ENCODE data around the gene ZNF474. TPM values are rescaled to one million over a fixed set of nuclear protein-coding genes. Genes with fewer than 3 reads are reported as not detected.

ZNF474 gene
- total RNA-seq, 1 donor from 2014 or later = not detected

GRCh38 chr5:122112063-122112462 is 17.3 kb upstream of the ZNF474 start:
- DNase-seq = no peak
- no peaks in the 10 kb centered on the region for H3K27me3 ChIP-seq

DNA sequence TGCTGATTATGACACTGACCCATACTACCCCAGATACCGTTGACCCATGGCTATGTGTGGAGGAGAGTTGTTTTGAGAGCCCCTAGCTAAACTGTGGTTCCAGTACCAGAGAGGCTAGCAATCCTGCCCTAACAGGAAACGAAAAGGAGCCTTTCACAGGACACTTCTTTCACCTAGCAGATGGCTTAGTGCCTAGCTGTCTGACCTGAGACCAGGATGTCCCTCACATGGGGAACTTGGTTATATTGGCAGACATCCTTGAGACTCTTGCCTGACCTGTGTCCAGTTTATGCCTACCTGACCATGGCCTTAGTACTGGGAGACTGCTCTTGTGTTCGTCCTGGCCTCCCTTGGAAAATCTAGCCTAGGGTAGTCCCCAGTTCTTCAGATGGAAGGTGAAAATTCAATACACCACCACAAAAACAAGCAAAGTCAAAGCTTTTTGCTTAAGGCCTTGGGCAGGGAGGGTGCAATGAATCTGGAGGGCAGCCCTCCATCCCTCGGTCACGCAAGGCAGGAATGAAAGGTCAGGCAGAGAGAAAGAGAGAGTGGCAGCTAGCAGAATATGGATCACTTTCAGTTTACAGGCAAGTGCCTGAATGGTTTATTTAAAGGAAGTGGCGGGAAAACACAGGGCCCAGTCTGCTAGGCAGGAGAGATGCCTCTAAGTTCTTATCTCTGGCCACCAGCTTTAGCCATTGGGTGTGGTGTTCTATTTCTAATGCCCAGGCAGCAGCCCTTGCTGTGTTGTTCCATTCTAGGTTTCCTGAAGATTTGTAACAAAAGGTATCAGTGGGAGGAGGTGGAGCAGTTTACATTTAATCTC is 16.4 kb upstream of the ZNF474 start:
- DNase-seq (no peak), ATAC-seq (peak; percentile 26)
- intact Hi-C loops (cut with DNase I) = no loop called here
- H3K9me3 ChIP-seq = no peaks in the 10 kb centered on the region
- H3K27me3 ChIP-seq = no peaks in the 10 kb centered on the region
- no peaks in the 10 kb centered on the region for H3K36me3 ChIP-seq
- H3K27ac ChIP-seq = no peak overlapping the region
- no peak for TF ChIP-seq CTCF (IDR thresholded peaks at IDR 0.05)
- no peak overlapping the region for H3K4me3 ChIP-seq
- H3K4me1 ChIP-seq = no peaks in the 10 kb centered on the region

More at GRCh38 chr5:122112063-122112462, 17.3 kb upstream of the ZNF474 start:
- no peaks in the 10 kb centered on the region for H3K4me1 ChIP-seq
- no peak overlapping the region for H3K27ac ChIP-seq
- no peak for ATAC-seq
- TF ChIP-seq CTCF (IDR thresholded peaks at IDR 0.05) = no peak
- no peaks in the 10 kb centered on the region for H3K9me3 ChIP-seq
- intact Hi-C loops (cut with DNase I) = no loop called here
- no peak overlapping the region for H3K4me3 ChIP-seq
- H3K36me3 ChIP-seq = no peaks in the 10 kb centered on the region

DNA sequence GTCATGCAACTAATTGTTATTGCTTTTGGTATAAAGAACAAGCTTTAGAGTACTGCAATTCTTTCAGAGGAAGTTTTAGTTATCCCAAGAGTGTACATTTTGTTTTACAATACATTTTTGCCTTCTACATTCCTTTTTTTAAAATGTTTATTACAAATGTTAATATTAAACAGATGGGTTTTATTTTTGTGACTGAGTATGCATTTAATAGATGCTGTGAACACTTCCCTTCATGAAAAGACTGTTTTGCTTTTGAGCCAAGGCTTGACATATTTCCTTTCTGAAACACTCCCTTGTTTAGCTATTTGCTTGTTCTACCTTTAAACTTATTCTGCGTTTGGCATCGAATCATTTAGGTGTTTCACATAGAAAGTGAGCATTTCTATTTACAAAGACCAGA is 14.8 kb upstream of the ZNF474 start:
- no peaks in the 10 kb centered on the region for H3K36me3 ChIP-seq
- H3K4me1 ChIP-seq = no peaks in the 10 kb centered on the region
- DNase-seq (no peak), ATAC-seq (no peak)
- H3K27me3 ChIP-seq = no peaks in the 10 kb centered on the region
- no peak for TF ChIP-seq CTCF (IDR thresholded peaks at IDR 0.05)
- no peaks in the 10 kb centered on the region for H3K9me3 ChIP-seq
- H3K4me3 ChIP-seq = no peak overlapping the region
- no peak overlapping the region for H3K27ac ChIP-seq
- intact Hi-C loops (cut with DNase I) = no loop called here

- TF ChIP-seq CTCF (IDR thresholded peaks at IDR 0.05) = no peak
- Histone ChIP-seq H3K36me3 (no peaks in the 10 kb centered on the region), H3K27me3 (no peaks in the 10 kb centered on the region), H3K27ac (no peak overlapping the region), H3K4me1 (no peaks in the 10 kb centered on the region), H3K9me3 (no peaks in the 10 kb centered on the region), H3K4me3 (no peak overlapping the region)
- intact Hi-C loops (cut with DNase I) = no loop called here
- ATAC-seq (no peak), DNase-seq (no peak)
Observed at GRCh38 chr5:122118356-122118948, 10.9 kb upstream of the ZNF474 start.

- no peak overlapping the region for H3K4me3 ChIP-seq
- DNase-seq = no peak
- H3K9me3 ChIP-seq = no peaks in the 10 kb centered on the region
- intact Hi-C loops (cut with DNase I) = no loop called here
- TF ChIP-seq CTCF (IDR thresholded peaks at IDR 0.05) = no peak
- no peak overlapping the region for H3K27ac ChIP-seq
- no peaks in the 10 kb centered on the region for H3K27me3 ChIP-seq
- no peak for ATAC-seq
- H3K36me3 ChIP-seq = no peaks in the 10 kb centered on the region
- no peaks in the 10 kb centered on the region for H3K4me1 ChIP-seq
Observed at GRCh38 chr5:122119205-122119604, 10.1 kb upstream of the ZNF474 start.
